Uterus (tissue), 4 donors: ENCODE data around the gene ABCB10. TPM values are rescaled to one million over a fixed set of nuclear protein-coding genes. Genes with fewer than 3 reads are reported as not detected.

Experiments used
- DNase-seq, 2 donors: peaks; one replicate each; pipeline ENCODE4 v3.0.0-alpha.2; 2019 to 2020
- H3K27ac ChIP-seq, 2 donors: fragments of 200-600 bp; sonication (generic); 1 replicate in 1 of 2; 2 replicates in 1 of 2; pipeline ENCODE4 v1.5.1; 2016 to 2018
- H3K27me3 ChIP-seq, 2 donors: fragments of 200-600 bp; sonication (generic); one replicate each; pipeline ENCODE4 v1.5.1; 2018 to 2019; ENCODE audit warnings: control low read depth in 1 of 2
- H3K36me3 ChIP-seq, 2 donors: fragments of 200-600 bp; sonication (generic); one replicate each; pipeline ENCODE4 v1.5.1; 2019; ENCODE audit warnings: control low read depth in 1 of 2
- H3K4me1 ChIP-seq, 2 donors: fragments of 200-600 bp; sonication (generic); one replicate each; pipeline ENCODE4 v1.5.1; 2018 to 2019; ENCODE audit warnings: control low read depth in 1 of 2
- H3K4me3 ChIP-seq, 2 donors: fragments of 200-600 bp; sonication (generic); 1 replicate in 1 of 2; 2 replicates in 1 of 2; pipeline ENCODE4 v1.5.1; 2018 to 2019; ENCODE audit warnings: mild to moderate bottlenecking in 1 of 2
- H3K9me3 ChIP-seq, 2 donors: fragments of 200-600 bp; sonication (generic); one replicate each; pipeline ENCODE4 v1.5.1; 2019; ENCODE audit warnings: control low read depth in 1 of 2
- POLR2A ChIP-seq, 2 donors: fragments of 450-650 bp; IDR thresholded peaks; one replicate each; pipeline ENCODE4 v1.6.1; 2016; ENCODE audit warnings: antibody characterized with exemption in 2 of 2, mild to moderate bottlenecking in 1 of 2, moderate library complexity in 1 of 2
- intact Hi-C: fragments of 100-400 bp; cut with DNase I; formaldehyde crosslinking; loops from one replicate; pipeline ENCODE4 v1.15.1; 2023; ENCODE audit warnings: low total_unique reads
- total RNA-seq, 4 donors: library from RNA; depleted of rRNA in 3 of 4; stranded (reverse); fragments of >200 nt in 3 of 4; gene quantifications; one replicate each; pipeline versions ENCODE4 v1.1.0 to v1.2.4, GENCODE V29; 2014 to 2023
- TF ChIP-seq, protein P1 (sequence below), 4 experiments: fragments of 200-600 bp in 2 of 4; fragments of 450-650 bp in 2 of 4; sonication (generic) in 2 of 4; IDR thresholded peaks; one replicate each; pipeline ENCODE4 v1.5.1; 2016 to 2019; ENCODE audit warnings: antibody characterized with exemption in 4 of 4, mild to moderate bottlenecking in 2 of 4, moderate library complexity in 1 of 4
- donor health status: DM: yes; HTN: yes; CAD: no.

Gene ABCB10
- total RNA-seq, 4 donors from 2014 or later = 4.7 to 26.8 (median 15.4) TPM

DNA sequence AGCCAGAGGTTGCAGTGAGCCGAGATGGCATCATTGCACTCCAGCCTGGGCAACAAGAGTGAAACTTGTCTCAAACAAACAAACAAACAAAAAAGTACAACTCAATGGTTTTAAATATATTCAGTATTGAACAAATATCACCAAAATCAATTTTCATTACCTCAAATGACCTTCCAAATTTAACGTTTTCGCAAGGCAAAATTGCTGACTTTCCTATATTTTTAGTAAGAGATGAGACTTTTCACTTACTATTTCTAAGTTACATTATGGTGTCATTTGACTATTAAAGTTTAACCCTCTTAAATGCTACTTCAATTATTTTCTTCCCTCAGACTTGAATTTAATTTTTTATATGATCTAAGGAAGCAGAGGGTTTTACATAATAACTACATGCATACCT lies 23.0 kb upstream of the ABCB10 start:
- intact Hi-C loops = no loop called here
- no peak overlapping the region for H3K27ac ChIP-seq
- no peak for TF ChIP-seq POLR2A (IDR thresholded peaks at IDR 0.05)
- TF ChIP-seq, protein P1, sequence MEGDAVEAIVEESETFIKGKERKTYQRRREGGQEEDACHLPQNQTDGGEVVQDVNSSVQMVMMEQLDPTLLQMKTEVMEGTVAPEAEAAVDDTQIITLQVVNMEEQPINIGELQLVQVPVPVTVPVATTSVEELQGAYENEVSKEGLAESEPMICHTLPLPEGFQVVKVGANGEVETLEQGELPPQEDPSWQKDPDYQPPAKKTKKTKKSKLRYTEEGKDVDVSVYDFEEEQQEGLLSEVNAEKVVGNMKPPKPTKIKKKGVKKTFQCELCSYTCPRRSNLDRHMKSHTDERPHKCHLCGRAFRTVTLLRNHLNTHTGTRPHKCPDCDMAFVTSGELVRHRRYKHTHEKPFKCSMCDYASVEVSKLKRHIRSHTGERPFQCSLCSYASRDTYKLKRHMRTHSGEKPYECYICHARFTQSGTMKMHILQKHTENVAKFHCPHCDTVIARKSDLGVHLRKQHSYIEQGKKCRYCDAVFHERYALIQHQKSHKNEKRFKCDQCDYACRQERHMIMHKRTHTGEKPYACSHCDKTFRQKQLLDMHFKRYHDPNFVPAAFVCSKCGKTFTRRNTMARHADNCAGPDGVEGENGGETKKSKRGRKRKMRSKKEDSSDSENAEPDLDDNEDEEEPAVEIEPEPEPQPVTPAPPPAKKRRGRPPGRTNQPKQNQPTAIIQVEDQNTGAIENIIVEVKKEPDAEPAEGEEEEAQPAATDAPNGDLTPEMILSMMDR (IDR thresholded peaks at IDR 0.05) = no peak
- H3K27me3 ChIP-seq = no peaks in the 10 kb centered on the region
- no peak overlapping the region for H3K4me3 ChIP-seq
- no peak for DNase-seq
- H3K9me3 ChIP-seq = no peaks in the 10 kb centered on the region
- H3K36me3 ChIP-seq = no peaks in the 10 kb centered on the region
- H3K4me1 ChIP-seq = no peaks in the 10 kb centered on the region

DNA sequence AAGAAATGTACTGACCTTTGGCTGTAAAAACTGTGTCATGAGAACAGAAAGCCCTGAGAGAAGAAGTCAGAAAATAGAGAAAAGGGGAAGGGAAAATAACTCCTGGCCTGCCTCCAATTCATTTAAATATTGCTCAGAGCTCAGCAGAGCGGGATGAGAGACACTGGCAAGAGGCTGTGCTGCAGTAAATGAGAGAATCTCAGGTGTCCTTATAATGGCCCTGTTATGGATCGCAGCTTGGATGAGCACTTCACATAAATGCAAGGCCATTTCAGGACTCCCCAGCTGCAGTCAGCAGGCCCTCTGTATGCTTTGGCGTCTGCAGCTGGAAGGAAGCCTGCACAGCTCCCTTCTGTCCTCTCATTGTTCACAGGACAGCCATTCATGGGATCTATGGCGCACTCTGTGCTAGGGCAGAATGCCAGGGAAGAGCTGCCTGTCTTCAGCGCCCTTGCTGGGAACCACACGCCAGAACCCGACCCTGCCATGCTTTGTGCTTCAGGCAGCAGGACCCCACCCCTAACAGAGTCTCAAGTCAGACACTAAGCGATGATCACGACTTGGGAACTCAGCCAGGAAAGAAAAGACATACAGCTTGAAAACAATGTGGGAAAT lies 20.7 kb upstream of the ABCB10 start:
- no peaks in the 10 kb centered on the region for H3K4me1 ChIP-seq
- TF ChIP-seq POLR2A (IDR thresholded peaks at IDR 0.05) = no peak
- TF ChIP-seq, protein P1 (IDR thresholded peaks at IDR 0.05) = no peak
- H3K4me3 ChIP-seq = no peak overlapping the region
- H3K27ac ChIP-seq = peak overlapping the region in 1 of 2 donors; percentile 21
- intact Hi-C loops = no loop called here
- no peaks in the 10 kb centered on the region for H3K27me3 ChIP-seq
- H3K36me3 ChIP-seq = no peaks in the 10 kb centered on the region
- no peaks in the 10 kb centered on the region for H3K9me3 ChIP-seq
- peak in 1 of 2 donors; percentile 24 for DNase-seq

DNA sequence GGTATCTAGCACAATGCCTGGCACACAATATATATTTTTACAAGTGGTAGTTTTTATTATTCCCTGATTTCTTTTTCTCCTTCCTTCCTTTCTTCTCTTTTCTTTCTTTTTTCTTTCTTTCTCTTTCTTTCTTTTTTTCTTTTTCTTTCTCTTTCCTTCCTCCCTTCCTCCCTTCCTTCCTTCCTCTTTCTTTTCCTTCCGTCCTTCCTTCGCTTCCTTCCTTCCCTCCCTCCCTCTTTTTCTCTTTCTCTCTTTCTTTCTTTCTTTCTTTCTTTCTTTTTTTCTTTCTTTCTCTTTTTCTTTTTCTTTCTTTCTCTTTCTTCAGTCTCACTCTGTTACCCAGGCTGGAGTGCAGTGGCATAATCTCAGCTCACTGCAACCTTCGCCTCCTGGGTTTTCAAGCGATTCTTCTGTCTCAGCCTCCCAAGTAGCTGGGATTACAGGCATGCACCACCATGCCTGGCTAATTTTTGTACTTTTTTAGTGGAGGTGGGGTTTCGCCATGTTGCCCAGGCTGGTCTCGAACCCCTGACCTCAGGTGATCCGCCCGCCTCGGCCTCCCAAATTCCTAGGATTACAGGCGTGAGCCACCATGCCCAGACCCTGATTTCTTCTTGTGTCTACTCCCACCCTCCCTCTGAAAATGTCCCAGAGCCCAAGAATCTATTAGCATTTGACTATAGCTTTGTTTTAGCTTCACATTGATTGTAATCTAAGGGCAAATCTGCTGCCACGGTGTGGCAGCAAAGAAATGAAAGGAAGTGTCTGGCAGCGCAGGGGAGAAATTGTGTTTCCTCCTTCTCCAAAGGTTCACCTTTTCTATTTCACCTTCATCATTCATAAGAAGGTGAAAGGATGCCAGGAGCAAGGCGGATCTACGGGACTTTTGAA lies 19.9 kb upstream of the ABCB10 start:
- DNase-seq = no peak
- H3K4me3 ChIP-seq = no peak overlapping the region
- H3K27ac ChIP-seq = peak overlapping the region in 1 of 2 donors; percentile 21
- intact Hi-C loops = no loop called here
- no peaks in the 10 kb centered on the region for H3K9me3 ChIP-seq
- no peaks in the 10 kb centered on the region for H3K4me1 ChIP-seq
- no peaks in the 10 kb centered on the region for H3K36me3 ChIP-seq
- no peak for TF ChIP-seq POLR2A (IDR thresholded peaks at IDR 0.05)
- TF ChIP-seq, protein P1 (IDR thresholded peaks at IDR 0.05) = no peak
- H3K27me3 ChIP-seq = no peaks in the 10 kb centered on the region

DNA sequence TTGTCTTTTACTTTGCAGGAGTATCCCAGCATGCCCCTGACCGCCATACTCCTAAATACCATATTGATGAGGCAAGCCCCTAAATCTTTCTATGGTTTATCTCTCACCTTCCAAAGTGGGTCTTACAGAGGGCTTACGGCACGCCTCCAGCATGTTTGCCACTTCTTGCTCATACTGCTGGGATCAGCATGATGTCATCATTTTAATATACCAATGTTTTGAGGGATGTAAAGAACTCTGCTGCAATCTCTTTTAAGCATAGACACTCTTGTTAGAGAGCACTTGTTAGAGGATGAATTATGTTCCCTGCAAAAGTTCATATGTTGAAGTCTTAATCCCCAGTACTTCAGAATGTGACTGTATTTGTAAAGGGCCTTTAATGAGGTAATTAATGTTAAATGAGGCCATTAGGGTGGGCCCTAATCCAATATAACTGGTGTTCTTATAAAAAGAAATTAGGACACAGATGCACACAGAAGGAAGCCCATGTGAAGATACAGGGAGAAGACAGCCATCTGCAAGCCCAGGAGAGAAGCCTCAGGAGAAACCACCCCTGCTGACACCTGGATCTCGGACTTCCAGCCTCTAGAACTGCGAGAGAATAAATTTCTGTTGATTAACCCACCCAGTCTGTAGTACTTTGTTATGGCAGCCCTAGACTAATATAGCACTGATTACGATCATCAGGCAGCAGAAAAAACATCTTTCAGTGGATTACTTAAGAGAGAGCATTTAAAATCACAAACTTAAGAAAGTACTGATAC lies 16.4 kb upstream of the ABCB10 start:
- Histone ChIP-seq H3K4me1 (no peaks in the 10 kb centered on the region), H3K4me3 (no peak overlapping the region), H3K9me3 (no peaks in the 10 kb centered on the region), H3K27ac (no peak overlapping the region), H3K27me3 (no peaks in the 10 kb centered on the region), H3K36me3 (no peaks in the 10 kb centered on the region)
- TF ChIP-seq, protein P1 (IDR thresholded peaks at IDR 0.05) = no peak
- TF ChIP-seq POLR2A (IDR thresholded peaks at IDR 0.05) = no peak
- DNase-seq = no peak
- intact Hi-C loops = no loop called here
